NB4 (cell line): ENCODE measurements around the gene RHBDD1.

Experiments used
- MYC ChIP-seq: IDR thresholded peaks from 2 replicates; pipeline ENCODE4 v1.6.1; 2011; ENCODE audit warnings: low read depth, low read length
- POLR2A ChIP-seq: IDR thresholded peaks from 2 replicates; pipeline ENCODE4 v1.6.1; 2011; ENCODE audit warnings: mild to moderate bottlenecking; ENCODE audit not compliant: insufficient read length; ENCODE audit errors: extremely low read depth
- TF ChIP-seq, protein P1 (sequence below): IDR thresholded peaks from 2 replicates; pipeline ENCODE4 v1.6.1; 2011; ENCODE audit warnings: low read depth, low read length
- TF ChIP-seq, protein P2 (sequence below): IDR thresholded peaks from one replicate; pipeline ENCODE4 v1.5.1; 2012; ENCODE audit warnings: low read depth, low read length

DNA sequence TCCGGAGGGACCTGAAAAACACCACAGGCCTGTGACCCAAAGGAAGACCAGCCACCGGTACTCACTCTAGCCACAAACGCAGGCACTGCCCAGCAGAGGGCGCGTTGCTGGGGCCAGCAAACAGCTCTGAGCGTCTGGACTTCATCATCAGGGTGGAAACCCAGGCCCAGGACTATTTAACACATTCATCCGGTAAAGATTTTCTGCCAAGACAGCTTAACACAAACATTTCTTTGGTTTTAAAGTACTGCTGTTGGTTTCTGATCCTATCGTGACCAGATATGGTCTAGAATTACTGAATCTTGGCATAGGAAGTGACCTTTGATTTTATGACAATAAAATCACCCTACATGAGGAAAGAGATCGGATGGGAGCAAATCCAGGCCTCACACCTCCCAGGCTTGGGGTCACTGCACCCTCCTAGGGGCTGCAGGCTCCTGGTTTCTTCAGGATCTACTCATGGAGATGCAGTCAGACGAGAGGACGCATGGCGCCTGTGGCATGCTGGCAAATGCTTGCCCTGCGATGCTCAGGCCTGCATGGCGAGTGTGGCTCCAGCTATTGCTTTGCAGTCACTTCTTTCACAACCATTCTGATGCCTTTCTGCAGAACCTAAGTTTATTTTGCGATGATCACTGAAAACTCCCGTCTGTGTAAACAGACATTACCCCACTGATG, 197.8 kb downstream of the RHBDD1 start:
- TF ChIP-seq, protein P1, sequence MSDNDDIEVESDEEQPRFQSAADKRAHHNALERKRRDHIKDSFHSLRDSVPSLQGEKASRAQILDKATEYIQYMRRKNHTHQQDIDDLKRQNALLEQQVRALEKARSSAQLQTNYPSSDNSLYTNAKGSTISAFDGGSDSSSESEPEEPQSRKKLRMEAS, result no peak
- TF ChIP-seq, protein P2, sequence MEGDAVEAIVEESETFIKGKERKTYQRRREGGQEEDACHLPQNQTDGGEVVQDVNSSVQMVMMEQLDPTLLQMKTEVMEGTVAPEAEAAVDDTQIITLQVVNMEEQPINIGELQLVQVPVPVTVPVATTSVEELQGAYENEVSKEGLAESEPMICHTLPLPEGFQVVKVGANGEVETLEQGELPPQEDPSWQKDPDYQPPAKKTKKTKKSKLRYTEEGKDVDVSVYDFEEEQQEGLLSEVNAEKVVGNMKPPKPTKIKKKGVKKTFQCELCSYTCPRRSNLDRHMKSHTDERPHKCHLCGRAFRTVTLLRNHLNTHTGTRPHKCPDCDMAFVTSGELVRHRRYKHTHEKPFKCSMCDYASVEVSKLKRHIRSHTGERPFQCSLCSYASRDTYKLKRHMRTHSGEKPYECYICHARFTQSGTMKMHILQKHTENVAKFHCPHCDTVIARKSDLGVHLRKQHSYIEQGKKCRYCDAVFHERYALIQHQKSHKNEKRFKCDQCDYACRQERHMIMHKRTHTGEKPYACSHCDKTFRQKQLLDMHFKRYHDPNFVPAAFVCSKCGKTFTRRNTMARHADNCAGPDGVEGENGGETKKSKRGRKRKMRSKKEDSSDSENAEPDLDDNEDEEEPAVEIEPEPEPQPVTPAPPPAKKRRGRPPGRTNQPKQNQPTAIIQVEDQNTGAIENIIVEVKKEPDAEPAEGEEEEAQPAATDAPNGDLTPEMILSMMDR, result peak; percentile 82
- TF ChIP-seq POLR2A (no peak), MYC (no peak)
